Breast epithelium (tissue), 4 donors: ENCODE data around the gene ARHGEF10L. TPM values are rescaled to one million over a fixed set of nuclear protein-coding genes. Genes with fewer than 3 reads are reported as not detected.
A peak's percentile ranks its signal among the peaks of the same experiment; 100 is the strongest.

ENCODE experiments used
- DNase-seq, 2 donors: peaks; one replicate each; pipeline ENCODE4 v3.0.0-alpha.2; 2019; ENCODE audit warnings: low spot score in 2 of 2
- H3K27ac ChIP-seq, 2 donors: fragments of 200-600 bp; sonication (generic) in 1 of 2; one replicate each; pipeline ENCODE4 v1.5.1; 2016 to 2019; ENCODE audit warnings: mild to moderate bottlenecking in 1 of 2
- H3K27me3 ChIP-seq, 2 donors: fragments of 200-600 bp; sonication (generic) in 1 of 2; one replicate each; pipeline versions ENCODE4 v1.5.1 to v1.6.0; 2017 to 2019; ENCODE audit warnings: control low read depth in 1 of 2, mild to moderate bottlenecking in 1 of 2
- H3K36me3 ChIP-seq: fragments of 200-600 bp; one replicate; pipeline ENCODE4 v1.5.1; 2019
- H3K4me1 ChIP-seq, 2 donors: fragments of 200-600 bp; sonication (generic); one replicate each; pipeline ENCODE4 v1.5.1; 2016 to 2019; ENCODE audit warnings: control low read depth in 1 of 2
- H3K4me3 ChIP-seq, 3 donors: fragments of 200-600 bp; sonication (generic); 1 replicate in 2 of 3; 2 replicates in 1 of 3; pipeline ENCODE4 v1.5.1; 2016 to 2019; ENCODE audit warnings: mild to moderate bottlenecking in 3 of 3, moderate library complexity in 2 of 3
- H3K9me3 ChIP-seq, 2 donors: fragments of 200-600 bp; sonication (generic) in 1 of 2; one replicate each; pipeline ENCODE4 v1.5.1; 2016 to 2019; ENCODE audit warnings: control low read depth in 1 of 2
- POLR2A ChIP-seq: fragments of 450-650 bp; IDR thresholded peaks from one replicate; pipeline ENCODE4 v1.6.1; 2016; ENCODE audit warnings: antibody characterized with exemption, mild to moderate bottlenecking, moderate library complexity
- POLR2AphosphoS5 ChIP-seq, 3 donors: sonication (generic); formaldehyde crosslinking; IDR thresholded peaks; one replicate each; pipeline ENCODE4 v1.6.1; 2017; ENCODE audit warnings: antibody characterized with exemption in 3 of 3
- intact Hi-C: fragments of 100-400 bp; cut with DNase I; formaldehyde crosslinking; loops from one replicate; pipeline ENCODE4 v1.15.1; 2023; ENCODE audit warnings: low total_unique reads
- total RNA-seq, 3 donors: library from RNA; depleted of rRNA; stranded (reverse); fragments of >200 nt; gene quantifications; one replicate each; pipeline ENCODE4 v1.1.0, GENCODE V29; 2016
- TF ChIP-seq, protein P1 (sequence below), 3 donors: fragments of 450-650 bp; IDR thresholded peaks; one replicate each; pipeline ENCODE4 v1.5.1; 2016 to 2017; ENCODE audit warnings: antibody characterized with exemption in 3 of 3, mild to moderate bottlenecking in 3 of 3, moderate library complexity in 3 of 3

ARHGEF10L gene
- total RNA-seq, 3 donors from 2014 or later = 36.7 to 51.4 (median 49.8) TPM

DNA sequence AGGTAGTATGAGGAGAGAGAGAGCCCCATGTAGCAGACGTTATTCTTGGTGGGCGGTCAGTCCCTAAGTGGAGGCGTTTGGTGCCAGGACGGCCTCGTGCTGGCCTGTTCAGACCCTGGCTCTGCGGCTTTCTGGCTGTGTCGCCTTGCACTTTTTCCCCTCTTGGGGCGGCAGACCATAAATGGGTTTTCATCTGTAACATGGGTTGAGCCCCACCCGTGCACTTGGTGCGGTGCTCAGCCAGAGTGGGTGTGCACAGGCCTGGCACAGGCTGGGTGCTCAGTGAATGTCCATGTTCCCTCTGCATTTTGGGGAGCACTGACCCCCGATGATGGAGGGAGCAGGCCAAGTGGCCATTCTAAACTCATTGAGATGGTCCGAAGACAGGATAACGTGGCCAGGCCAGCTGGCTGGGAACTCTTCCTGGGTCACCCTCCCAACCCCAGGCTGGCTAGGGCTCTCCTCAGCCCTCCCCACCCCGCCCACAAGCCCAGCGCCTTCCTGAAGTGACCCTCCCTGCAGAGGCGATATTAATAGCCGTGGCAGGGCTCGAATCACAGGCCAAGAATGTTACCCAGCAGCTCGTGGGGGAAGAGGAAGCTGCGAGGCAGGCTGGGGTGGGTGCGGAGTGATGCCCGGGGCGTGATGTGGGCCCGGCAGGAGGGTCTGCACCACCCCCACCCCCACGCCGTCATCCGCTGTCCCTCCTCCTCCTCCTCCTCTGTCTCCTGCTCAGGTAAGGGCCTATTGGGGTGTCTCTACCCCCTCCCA lies 78.5 kb downstream of the ARHGEF10L start:
- no peak for DNase-seq
- no peaks in the 10 kb centered on the region for H3K27me3 ChIP-seq
- peak overlapping the region; percentile 20 to 32 (median 30) for H3K4me3 ChIP-seq
- H3K36me3 ChIP-seq = peaks cover 2% of the 10 kb centered on the region
- intact Hi-C loops = no loop called here
- TF ChIP-seq POLR2A (no peak), POLR2AphosphoS5 (IDR thresholded peaks at IDR 0.05) (no peak)
- TF ChIP-seq, protein P1, sequence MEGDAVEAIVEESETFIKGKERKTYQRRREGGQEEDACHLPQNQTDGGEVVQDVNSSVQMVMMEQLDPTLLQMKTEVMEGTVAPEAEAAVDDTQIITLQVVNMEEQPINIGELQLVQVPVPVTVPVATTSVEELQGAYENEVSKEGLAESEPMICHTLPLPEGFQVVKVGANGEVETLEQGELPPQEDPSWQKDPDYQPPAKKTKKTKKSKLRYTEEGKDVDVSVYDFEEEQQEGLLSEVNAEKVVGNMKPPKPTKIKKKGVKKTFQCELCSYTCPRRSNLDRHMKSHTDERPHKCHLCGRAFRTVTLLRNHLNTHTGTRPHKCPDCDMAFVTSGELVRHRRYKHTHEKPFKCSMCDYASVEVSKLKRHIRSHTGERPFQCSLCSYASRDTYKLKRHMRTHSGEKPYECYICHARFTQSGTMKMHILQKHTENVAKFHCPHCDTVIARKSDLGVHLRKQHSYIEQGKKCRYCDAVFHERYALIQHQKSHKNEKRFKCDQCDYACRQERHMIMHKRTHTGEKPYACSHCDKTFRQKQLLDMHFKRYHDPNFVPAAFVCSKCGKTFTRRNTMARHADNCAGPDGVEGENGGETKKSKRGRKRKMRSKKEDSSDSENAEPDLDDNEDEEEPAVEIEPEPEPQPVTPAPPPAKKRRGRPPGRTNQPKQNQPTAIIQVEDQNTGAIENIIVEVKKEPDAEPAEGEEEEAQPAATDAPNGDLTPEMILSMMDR (IDR thresholded peaks at IDR 0.05) = no peak
- H3K4me1 ChIP-seq = no peaks in the 10 kb centered on the region
- no peaks in the 10 kb centered on the region for H3K9me3 ChIP-seq
- peak overlapping the region in 1 of 2 donors; percentile 49 for H3K27ac ChIP-seq

DNA sequence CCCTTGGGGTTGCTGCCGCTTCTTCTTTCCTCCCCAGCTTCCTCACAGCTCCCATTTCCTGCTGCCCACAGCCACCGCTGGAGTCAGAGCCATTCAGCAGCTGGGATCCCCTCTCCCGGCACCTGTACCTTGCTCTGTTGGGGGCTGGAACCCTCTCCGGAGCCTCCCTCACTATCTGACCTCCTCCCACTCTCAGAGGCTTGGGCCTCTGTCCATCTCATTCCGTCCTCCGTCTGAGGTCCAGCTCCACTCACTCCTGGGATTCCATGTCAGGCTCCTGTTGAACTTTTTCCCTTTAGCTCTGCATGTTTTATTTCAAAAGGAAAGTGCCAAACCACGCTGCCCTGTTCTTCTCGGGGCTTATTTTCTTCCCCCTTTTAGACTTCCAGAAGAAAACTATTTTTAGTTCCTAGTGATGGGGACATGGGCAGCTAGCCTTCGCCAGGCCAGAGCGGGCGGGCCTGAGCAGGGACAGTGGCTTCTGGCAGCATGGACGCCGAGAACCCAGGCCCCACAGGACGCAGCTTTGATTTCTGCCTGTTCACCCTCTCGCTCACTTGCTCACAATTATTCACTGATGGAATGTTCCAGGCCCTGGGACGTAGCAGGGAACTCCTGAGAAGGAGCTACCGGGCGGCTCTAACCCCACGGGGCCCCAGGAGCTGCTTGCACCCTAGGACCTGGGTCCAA lies 79.2 kb downstream of the ARHGEF10L start:
- DNase-seq = no peak
- H3K27me3 ChIP-seq = no peaks in the 10 kb centered on the region
- H3K27ac ChIP-seq = peak overlapping the region in 1 of 2 donors; percentile 49
- H3K4me1 ChIP-seq = no peaks in the 10 kb centered on the region
- H3K4me3 ChIP-seq = peak overlapping the region; percentile 20 to 32 (median 30)
- TF ChIP-seq POLR2AphosphoS5 (IDR thresholded peaks at IDR 0.05) (no peak), POLR2A (no peak)
- intact Hi-C loops = no loop called here
- H3K9me3 ChIP-seq = no peaks in the 10 kb centered on the region
- peaks cover 5% of the 10 kb centered on the region for H3K36me3 ChIP-seq

DNA sequence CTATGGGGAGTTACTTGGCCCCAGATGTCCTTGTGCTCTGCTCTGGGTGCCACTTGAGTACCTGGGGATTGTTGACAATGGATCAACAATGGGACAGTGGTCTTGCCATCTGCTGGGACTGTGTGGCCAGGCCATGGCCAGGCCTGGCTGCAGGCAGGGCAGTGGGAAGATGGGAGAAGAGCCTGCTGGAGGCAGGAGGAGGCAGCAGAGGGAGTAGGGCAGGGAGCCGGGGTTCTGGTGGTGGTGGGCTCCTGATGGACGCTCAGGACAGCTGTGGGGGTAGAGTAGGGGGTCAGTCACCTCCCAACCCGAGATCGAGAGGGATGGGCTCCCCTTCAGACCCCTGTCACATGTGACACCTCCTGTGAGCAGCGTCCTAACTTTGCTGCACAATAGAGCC lies 81.0 kb downstream of the ARHGEF10L start:
- no peaks in the 10 kb centered on the region for H3K4me1 ChIP-seq
- H3K4me3 ChIP-seq = peak overlapping the region in 1 of 3 donors; percentile 30
- peaks cover 5% of the 10 kb centered on the region for H3K36me3 ChIP-seq
- DNase-seq = no peak
- no peaks in the 10 kb centered on the region for H3K9me3 ChIP-seq
- H3K27ac ChIP-seq = no peak overlapping the region
- intact Hi-C loops = no loop called here
- no peak for TF ChIP-seq POLR2A
- no peak for TF ChIP-seq POLR2AphosphoS5 (IDR thresholded peaks at IDR 0.05)
- TF ChIP-seq, protein P1 (IDR thresholded peaks at IDR 0.05) = no peak
- no peaks in the 10 kb centered on the region for H3K27me3 ChIP-seq

DNA sequence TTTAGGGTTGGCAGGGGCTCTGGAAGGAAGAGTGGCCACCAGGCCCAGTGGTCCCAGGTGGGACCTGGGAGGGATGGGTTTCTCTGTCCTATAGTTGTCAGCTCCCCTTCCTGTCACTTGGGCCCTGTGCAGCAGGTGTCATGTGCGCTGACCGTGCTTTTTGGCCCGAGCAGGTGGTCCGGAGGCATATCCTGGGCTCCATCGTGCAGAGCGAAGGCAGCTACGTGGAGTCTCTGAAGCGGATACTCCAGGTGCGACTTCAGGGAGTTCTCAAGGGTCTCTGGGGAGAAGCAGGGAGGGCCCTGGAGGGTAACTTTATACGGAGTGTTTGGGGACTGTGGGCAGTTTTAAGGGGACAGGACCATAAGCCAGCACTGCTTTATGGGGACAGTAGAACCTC lies 82.2 kb downstream of the ARHGEF10L start:
- no peak for DNase-seq
- no peaks in the 10 kb centered on the region for H3K27me3 ChIP-seq
- intact Hi-C loops = no loop called here
- H3K4me3 ChIP-seq = no peak overlapping the region
- TF ChIP-seq, protein P1 (IDR thresholded peaks at IDR 0.05) = no peak
- no peak for TF ChIP-seq POLR2A
- no peak for TF ChIP-seq POLR2AphosphoS5 (IDR thresholded peaks at IDR 0.05)
- H3K4me1 ChIP-seq = no peaks in the 10 kb centered on the region
- no peak overlapping the region for H3K27ac ChIP-seq
- H3K9me3 ChIP-seq = no peaks in the 10 kb centered on the region
- peaks cover 5% of the 10 kb centered on the region for H3K36me3 ChIP-seq

DNA sequence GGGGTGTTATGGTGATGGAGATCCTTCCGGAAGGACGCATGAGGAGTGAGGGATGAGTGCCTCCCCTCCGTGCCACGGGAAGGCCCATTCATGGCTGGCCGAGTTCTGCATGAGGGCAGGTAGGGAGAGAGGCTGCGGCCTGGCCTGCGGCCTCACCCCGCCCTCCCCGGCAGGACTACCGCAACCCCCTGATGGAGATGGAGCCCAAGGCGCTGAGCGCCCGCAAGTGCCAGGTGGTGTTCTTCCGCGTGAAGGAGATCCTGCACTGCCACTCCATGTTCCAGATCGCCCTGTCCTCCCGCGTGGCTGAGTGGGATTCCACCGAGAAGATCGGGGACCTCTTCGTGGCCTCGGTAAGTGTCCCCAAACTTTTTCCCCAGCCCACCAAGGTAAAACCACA lies 83.3 kb downstream of the ARHGEF10L start:
- Histone ChIP-seq H3K4me3 (no peak overlapping the region), H3K27me3 (no peaks in the 10 kb centered on the region), H3K27ac (no peak overlapping the region), H3K36me3 (peaks cover 5% of the 10 kb centered on the region), H3K9me3 (no peaks in the 10 kb centered on the region), H3K4me1 (no peaks in the 10 kb centered on the region)
- intact Hi-C loops = no loop called here
- TF ChIP-seq, protein P1 (IDR thresholded peaks at IDR 0.05) = no peak
- TF ChIP-seq POLR2A (no peak), POLR2AphosphoS5 (IDR thresholded peaks at IDR 0.05) (no peak)
- DNase-seq = no peak
